NCI-H2227 (cell line): Measurements from ENCODE around the gene ADAMTS6.

Experiments used
- DNase-seq: peaks from one replicate; lab custom pipeline; 2025; ENCODE audit not compliant: unreplicated experiment; lab: John Stamatoyannopoulos, UW

Gene ADAMTS6

DNA sequence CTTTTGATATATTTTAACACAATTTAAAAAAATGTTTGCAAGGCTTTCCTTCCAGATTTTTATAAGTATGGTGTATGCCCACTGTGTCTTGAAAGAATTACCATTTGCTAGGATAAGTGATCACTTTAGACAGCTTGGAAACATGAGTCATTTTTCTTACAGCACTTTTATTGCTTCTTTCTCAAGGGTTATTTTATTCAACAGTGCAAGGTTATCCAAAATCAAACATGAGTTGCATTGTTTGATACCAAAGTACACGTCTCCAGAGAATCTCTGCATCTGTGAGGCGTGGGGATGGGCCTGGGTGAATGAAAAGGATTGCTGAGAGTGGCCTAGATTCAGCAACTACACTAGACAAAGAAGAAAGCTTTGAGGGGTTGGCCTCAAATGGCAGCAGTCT is 329.6 kb downstream of the ADAMTS6 start:
- DNase-seq, result no peak

DNA sequence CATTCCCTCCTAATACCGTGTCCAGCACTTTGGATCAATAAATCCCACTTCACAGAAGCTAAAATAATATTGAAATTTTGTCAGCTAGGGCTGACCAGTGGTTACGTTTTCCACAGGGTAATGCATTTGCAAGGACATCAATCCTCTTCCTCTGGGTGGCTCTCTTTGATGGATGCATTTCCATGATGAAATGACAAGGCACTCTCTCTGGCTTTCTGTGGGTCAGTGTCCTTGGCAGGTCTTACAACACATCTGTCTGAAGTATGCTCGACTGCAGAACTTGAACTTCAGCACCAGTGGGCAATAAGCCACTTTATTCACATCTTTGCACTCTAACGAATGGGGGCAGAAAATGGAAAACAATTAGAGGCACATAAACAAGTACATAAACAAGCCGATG is 330.1 kb downstream of the ADAMTS6 start:
- DNase-seq, result no peak

- DNase-seq, result no peak
Measured at GRCh38 chr5:65150599-65151304, 331.0 kb downstream of the ADAMTS6 start.

GRCh38 chr5:65149827-65150226 is 331.9 kb downstream of the ADAMTS6 start:
- no peak for DNase-seq

DNA sequence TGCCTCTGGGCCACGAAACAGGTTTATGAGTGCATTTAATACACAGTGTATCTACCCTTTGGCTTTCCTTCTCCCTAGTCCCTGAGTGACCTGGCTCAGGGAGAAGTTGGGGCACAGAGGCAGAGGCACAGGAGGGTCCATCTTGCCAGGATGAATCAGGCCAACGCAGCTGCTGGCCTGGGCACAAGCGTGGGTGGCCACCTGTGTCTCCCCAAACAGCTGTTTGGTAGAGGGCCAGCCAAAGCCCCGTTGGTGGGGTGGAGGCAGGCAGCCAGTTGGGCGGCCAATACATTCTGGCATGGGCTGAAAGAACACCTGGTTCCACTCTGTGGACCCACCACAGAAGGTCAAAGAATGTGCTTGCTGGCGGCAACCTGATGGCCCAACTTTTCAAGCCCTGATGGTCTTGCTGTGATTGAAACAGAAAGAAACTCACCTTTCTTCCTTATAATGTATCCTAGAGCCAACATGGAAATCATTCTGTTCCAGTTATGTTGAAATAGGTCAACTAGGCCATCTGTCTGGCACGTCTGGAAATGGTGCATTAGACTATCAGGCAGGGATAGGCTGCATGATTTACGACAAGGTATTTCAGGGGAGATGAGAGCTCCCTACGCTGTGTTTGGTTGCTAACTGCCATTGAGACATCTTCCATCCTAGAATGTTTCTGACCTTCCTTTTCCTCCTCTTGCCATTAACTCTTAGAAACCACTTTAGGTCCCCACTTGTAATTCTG is 337.4 kb downstream of the ADAMTS6 start:
- DNase-seq, result no peak

- DNase-seq, result no peak
Measured at GRCh38 chr5:65142511-65143011, 339.2 kb downstream of the ADAMTS6 start.

GRCh38 chr5:65142016-65142415 is 339.7 kb downstream of the ADAMTS6 start:
- no peak for DNase-seq

DNA sequence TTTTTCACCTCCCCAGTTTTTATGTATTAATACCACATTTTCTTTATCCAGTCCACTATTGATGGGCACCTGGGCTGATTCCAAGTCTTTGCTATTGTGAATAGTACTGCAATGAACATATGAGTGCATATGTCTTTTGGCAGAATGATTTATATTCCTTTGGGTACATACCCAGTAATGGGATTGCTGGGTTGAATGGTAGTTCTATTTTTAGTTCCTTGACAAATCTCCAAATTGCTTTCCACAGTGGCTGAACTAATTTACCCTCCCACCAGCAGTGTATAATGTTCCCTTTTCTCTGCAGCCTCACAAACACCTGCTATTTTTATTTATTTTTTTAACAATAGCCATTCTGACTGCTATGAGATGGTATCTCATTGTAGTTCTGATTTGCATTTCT is 340.2 kb downstream of the ADAMTS6 start:
- peak; percentile 37 for DNase-seq

GRCh38 chr5:65137631-65138030 is 344.1 kb downstream of the ADAMTS6 start:
- no peak for DNase-seq

DNA sequence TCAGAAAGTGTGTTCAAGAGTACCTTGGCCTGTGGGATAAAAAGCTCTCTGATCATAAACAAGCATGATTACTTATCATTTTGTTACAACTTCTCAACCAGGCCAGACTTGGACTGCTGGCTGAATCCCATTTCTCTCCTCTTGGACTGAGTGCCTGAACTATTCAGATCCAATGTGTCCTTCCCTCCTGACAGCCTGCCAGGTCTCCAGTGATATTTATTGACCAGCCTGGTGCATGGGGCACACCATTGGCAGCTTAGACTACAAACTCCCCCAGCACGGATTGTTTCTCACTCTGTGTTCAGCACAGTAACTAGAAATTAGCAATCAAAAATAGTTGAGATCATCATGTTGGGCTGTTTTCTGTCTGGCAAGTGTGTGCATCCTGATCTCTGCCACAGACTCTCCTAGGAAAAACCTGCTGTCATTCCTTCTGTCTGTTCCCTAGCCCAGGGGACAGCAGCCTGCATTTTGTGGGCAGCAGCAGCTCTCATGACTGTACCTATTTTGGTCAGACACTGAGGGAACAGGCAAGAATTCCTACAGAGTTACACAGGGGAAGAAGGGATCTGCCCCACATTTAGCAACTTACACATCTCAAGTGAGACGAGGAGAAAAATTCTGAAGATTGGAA is 348.1 kb downstream of the ADAMTS6 start:
- DNase-seq, result no peak

DNA sequence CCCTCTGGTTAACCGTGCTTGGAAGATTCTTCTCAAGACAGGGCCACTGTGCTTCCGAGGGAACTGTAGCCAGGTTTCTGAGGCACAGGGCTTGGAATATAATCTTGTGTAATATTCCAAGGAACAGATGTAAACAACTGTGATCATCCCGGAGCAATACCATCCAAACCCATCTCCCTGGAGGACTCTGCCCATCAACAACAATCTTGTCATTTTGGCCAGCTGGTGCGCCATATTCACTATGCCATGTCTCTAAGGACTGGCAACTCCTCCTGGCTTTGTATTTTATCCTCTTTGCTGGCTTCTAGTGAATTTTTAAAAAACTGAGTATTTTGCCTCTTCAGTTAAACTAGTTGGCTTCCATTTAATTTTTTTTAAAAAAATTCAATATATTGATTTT is 349.3 kb downstream of the ADAMTS6 start:
- DNase-seq, result no peak

GRCh38 chr5:65128226-65128625 is 353.5 kb downstream of the ADAMTS6 start:
- no peak for DNase-seq

GRCh38 chr5:65127161-65127901 is 354.4 kb downstream of the ADAMTS6 start:
- no peak for DNase-seq

GRCh38 chr5:65126542-65127069 is 355.1 kb downstream of the ADAMTS6 start:
- DNase-seq, result no peak

DNA sequence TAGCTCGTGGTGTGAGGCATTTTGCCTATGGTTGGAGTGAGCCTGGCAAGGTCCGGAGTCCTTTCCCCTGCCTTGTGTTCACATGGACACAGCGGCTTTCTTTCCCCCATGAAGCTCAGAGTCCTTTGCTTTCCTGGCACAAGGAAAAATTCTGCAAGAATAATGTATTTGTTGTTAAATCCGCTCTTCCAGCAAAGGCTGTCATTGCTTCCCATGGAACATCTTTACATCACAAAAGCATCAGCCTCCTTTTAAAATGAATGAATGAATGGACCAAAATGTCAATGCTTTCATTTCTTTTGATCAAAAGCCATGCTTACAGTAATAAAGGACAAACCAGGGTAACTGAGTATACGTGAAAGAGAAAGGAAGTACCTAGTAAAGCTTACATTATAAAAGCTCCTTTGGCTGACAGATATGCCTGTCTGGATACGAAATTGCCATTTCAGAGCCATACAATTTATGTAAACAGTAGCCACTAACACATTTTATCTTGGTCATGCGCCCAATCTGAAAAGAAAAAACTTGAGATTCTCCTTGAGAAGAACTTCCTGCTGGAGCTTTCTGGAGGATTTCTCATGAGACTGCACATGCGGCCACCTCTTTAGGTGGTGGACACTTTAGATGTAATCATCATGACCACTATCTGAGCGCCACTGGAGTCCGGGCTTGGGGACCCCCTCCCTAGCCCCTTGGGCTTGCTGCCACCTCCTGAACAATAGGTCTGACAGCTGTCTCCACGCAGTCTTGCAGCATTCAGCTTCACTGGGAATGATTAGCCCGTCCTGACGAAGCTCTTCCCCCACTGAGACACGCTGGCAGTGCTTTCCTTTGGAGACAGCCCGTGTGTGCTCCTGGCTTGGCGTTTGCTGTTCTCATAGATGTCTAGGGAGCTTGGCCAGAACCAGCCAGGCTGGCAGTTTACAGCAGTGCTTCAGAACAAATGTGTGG is 355.9 kb downstream of the ADAMTS6 start:
- peak; percentile 34 for DNase-seq

DNA sequence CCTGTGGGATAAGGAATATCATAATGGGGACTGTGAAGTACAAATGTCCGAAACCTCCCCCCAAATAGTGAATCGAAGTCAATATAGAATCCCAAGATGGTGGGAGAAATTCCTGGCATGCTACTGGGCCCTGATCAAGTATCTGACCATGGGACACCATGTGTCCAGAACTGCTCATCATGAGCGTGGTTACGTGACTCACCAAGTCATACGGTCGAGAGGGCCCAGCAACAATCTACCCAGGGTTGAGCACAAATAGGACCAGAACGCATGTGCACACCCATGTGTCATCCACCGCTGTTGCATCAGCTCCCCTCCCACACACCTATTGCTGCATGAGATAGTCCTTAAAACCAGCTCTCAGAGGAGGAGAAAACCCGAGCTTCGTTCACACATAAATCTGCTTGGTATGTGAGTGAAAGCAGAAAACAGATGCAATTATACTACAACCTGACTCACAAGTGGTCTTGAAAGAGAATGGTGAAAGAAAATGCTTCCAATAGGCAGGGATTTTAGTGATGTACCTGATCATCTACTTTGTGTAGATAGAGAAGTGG is 359.8 kb downstream of the ADAMTS6 start:
- DNase-seq, result no peak

GRCh38 chr5:65120371-65120967 is 361.3 kb downstream of the ADAMTS6 start:
- DNase-seq, result no peak

DNA sequence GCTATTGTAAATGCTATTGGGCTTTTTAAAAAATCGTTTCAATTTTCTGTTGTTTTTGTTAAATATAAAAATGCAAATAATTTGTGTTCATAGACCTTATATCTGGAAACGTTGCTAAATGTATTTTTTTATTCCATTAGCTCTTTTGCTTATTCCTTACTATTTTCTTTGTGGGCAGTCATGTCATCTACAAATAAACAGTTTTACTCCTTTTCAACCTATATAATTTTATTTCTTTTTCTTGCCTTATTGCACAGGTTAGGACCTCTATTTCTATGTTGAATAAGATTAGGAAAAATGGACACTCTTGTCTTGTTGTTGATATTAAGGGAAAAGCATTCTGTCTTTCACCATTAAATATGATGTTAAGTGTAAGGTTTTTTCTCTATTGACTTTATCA is 364.2 kb downstream of the ADAMTS6 start:
- DNase-seq, result no peak

- no peak for DNase-seq
Measured at GRCh38 chr5:65113771-65114170, 367.9 kb downstream of the ADAMTS6 start.
